ENCODE results near the gene PLCB1. TPM values are rescaled to one million over a fixed set of nuclear protein-coding genes. Genes with fewer than 3 reads are reported as not detected.

Gene PLCB1
- total and polyA plus RNA-seq, 2 of the 4 experiments (the other 2 are of a cell fraction), result 5.6 to 16.1 TPM

DNA sequence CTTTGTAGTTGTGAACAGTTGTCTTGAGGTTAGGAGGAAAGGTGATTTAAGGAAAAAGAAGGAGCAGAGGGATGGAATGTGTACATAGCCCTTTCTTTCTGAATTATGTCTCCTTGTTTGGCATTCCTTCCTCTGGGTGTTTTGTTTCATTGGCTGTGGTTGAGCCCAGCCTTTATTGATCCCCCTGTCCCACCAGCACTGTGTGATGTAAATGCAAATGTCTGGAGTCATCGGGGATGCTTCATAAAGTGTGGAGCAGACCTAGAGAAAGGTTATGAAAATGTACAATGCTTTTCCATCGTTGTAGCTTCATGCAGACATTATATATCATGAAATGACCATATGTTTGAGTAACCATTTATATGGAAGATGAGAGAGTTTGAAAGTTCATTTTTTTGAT lies 164.5 kb downstream of the PLCB1 start:
- H2AK5ac ChIP-seq (ENCODE audit: low read depth, low read length), result no peak overlapping the region
- no peak overlapping the region for H2BK5ac ChIP-seq (ENCODE audit: low read depth, low read length, poor library complexity, severe bottlenecking)
- BruUV-seq (replicated peaks), result no TSS peak
- no peak overlapping the region for H2BK20ac ChIP-seq (ENCODE audit: low read depth, low read length)
- no peak overlapping the region for H3K4me2 ChIP-seq (ENCODE audit: low read depth, low read length)
- dilution Hi-C loops (cut with HindIII; ENCODE audit: low sequenced_read_pairs, unreplicated experiment) (no loop called here), in situ Hi-C loops (cut with MboI; ENCODE audit: low sequenced_read_pairs) (no loop called here), intact Hi-C loops (cut with micrococcal nuclease) (no loop called here)
- TF ChIP-seq RAD21 (IDR thresholded peaks at IDR 0.05; ENCODE audit: low read length) (no peak), CHD1 (IDR thresholded peaks at IDR 0.05; ENCODE audit: low read depth, low read length) (no peak), MXI1 (IDR thresholded peaks at IDR 0.05; ENCODE audit: borderline replicate concordance, low read depth, low read length) (no peak), MAZ (IDR thresholded peaks at IDR 0.05; ENCODE audit: borderline replicate concordance, low read depth, low read length) (no peak), CTCF (conservative IDR thresholded peaks at IDR 0.05; ENCODE audit: low read depth, low read length) (no peak), BHLHE40 (IDR thresholded peaks at IDR 0.05; ENCODE audit: low read depth, low read length) (no peak), RCOR1 (IDR thresholded peaks at IDR 0.05; ENCODE audit: insufficient replicate concordance, low read length) (no peak), NFE2L2 (IDR thresholded peaks at IDR 0.05; ENCODE audit: low read depth, low read length) (no peak), POLR2A (IDR thresholded peaks at IDR 0.05; ENCODE audit: low read depth, low read length) (no peak), FOS (IDR thresholded peaks at IDR 0.05; ENCODE audit: low read depth, low read length) (no peak), RFX5 (IDR thresholded peaks at IDR 0.05; ENCODE audit: low read depth, low read length) (no peak), CEBPB (IDR thresholded peaks at IDR 0.05; ENCODE audit: low read depth, low read length) (no peak), SMC3 (IDR thresholded peaks at IDR 0.05; ENCODE audit: low read depth, low read length) (no peak), MAFK (IDR thresholded peaks at IDR 0.05; ENCODE audit: low read depth, low read length) (no peak)
- TF ChIP-seq, protein P1, sequence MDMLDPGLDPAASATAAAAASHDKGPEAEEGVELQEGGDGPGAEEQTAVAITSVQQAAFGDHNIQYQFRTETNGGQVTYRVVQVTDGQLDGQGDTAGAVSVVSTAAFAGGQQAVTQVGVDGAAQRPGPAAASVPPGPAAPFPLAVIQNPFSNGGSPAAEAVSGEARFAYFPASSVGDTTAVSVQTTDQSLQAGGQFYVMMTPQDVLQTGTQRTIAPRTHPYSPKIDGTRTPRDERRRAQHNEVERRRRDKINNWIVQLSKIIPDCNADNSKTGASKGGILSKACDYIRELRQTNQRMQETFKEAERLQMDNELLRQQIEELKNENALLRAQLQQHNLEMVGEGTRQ (IDR thresholded peaks at IDR 0.05; ENCODE audit: low read depth, low read length), result no peak
- TF ChIP-seq, protein P2, sequence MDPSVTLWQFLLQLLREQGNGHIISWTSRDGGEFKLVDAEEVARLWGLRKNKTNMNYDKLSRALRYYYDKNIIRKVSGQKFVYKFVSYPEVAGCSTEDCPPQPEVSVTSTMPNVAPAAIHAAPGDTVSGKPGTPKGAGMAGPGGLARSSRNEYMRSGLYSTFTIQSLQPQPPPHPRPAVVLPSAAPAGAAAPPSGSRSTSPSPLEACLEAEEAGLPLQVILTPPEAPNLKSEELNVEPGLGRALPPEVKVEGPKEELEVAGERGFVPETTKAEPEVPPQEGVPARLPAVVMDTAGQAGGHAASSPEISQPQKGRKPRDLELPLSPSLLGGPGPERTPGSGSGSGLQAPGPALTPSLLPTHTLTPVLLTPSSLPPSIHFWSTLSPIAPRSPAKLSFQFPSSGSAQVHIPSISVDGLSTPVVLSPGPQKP (IDR thresholded peaks at IDR 0.05; ENCODE audit: borderline replicate concordance, low read depth, low read length), result no peak
- H4K91ac ChIP-seq (ENCODE audit: insufficient read depth, low read depth, low read length), result no peak overlapping the region
- ATAC-seq (ENCODE audit: low read depth), result no peak
- no peaks in the 10 kb centered on the region; the same call in 1 of the 2 replicates for H3K9me1 ChIP-seq (ENCODE audit: insufficient read depth, low read length)
- H2BK120ac ChIP-seq (ENCODE audit: low read depth, low read length), result no peak overlapping the region
- H2BK15ac ChIP-seq (ENCODE audit: low read depth, low read length), result no peak overlapping the region
- no peaks in the 10 kb centered on the region for H3K27me3 ChIP-seq (ENCODE audit: control insufficient read depth, insufficient read depth, low read length)
- no peak overlapping the region for H3K18ac ChIP-seq (ENCODE audit: low read depth, low read length)
- H3K4ac ChIP-seq (ENCODE audit: low read depth, low read length), result no peak overlapping the region
- H3K9ac ChIP-seq (ENCODE audit: low read depth, low read length), result no peak overlapping the region
- no CpG with 5 or more reads among the region's 2 CpGs for WGBS, 2 experiments (ENCODE audit: extremely low coverage in 2 of 2, insufficient read length in 1 of 2)
- H4K20me1 ChIP-seq (ENCODE audit: insufficient read depth, low read length), result no peaks in the 10 kb centered on the region; the same call in 1 of the 2 replicates
- H3K9me3 ChIP-seq (ENCODE audit: control insufficient read depth, insufficient read depth, low read length), result no peaks in the 10 kb centered on the region
- no peaks in the 10 kb centered on the region for H3K36me3 ChIP-seq (ENCODE audit: control insufficient read depth, insufficient read depth, low read length)
- H3K27ac ChIP-seq (ENCODE audit: insufficient read depth, low read length), result no peak overlapping the region
- no peak overlapping the region for H2AK9ac ChIP-seq (replicated peaks; ENCODE audit: low read depth, low read length, poor library complexity)
- peaks cover 2% of the 10 kb centered on the region; the same call in 1 of the 2 replicates for H3K4me1 ChIP-seq (ENCODE audit: control insufficient read depth, insufficient read depth, low read length)
- no peak overlapping the region for H3K4me3 ChIP-seq (ENCODE audit: insufficient read depth, low read depth, low read length)
- H3K14ac ChIP-seq (replicated peaks; ENCODE audit: low read depth, low read length), result no peak overlapping the region
- ChIA-PET POLR2A (ENCODE audit: unreplicated experiment) (no interaction called here), CTCF (no interaction called here)
- no peak overlapping the region for H3K23ac ChIP-seq (ENCODE audit: low read depth, low read length)
- H4K8ac ChIP-seq (ENCODE audit: low read depth in 2 of 2, low read length in 2 of 2), result no peak overlapping the region
- H3K56ac ChIP-seq (ENCODE audit: extremely low read depth, insufficient read depth, low read length), result no peak overlapping the region
- H4K5ac ChIP-seq (ENCODE audit: low read depth, low read length), result no peak overlapping the region
- H3K79me1 ChIP-seq (ENCODE audit: low read depth in 1 of 2, low read length in 2 of 2), result peaks cover 0 to 6% of the 10 kb centered on the region in 2 experiments; a peak in 2 of 4 replicates
- no peak overlapping the region for H2AFZ ChIP-seq (replicated peaks; ENCODE audit: low read length, poor library complexity)
- no peak for DNase-seq
